SH-SY5Y (cell line): ENCODE results near the gene MYH10.

ENCODE experiments used
- GATA2 ChIP-seq: IDR thresholded peaks from 2 replicates; pipeline ENCODE4 v1.6.1; 2011; ENCODE audit warnings: mild to moderate bottlenecking, low read depth, low read length
- GATA3 ChIP-seq: IDR thresholded peaks from 2 replicates; pipeline ENCODE4 v1.6.1; 2011; ENCODE audit warnings: low read depth, mild to moderate bottlenecking, low read length, moderate library complexity

GRCh38 chr17:8481703-8482102 lies 148.8 kb downstream of the MYH10 start:
- TF ChIP-seq GATA2 (no peak), GATA3 (no peak)
